Kidney glomerular epithelial cell (primary cell): ENCODE data around the gene PEAK1.

Source experiments
- DNase-seq: peaks from one replicate; lab custom pipeline; 2025; lab: John Stamatoyannopoulos, UW

Gene PEAK1

GRCh38 chr15:77126529-77127326 lies 293.2 kb downstream of the PEAK1 start:
- no peak for DNase-seq

GRCh38 chr15:77123854-77124253 lies 296.1 kb downstream of the PEAK1 start:
- no peak for DNase-seq

- DNase-seq: no peak
These were observed 297.3 kb downstream of the PEAK1 start for GRCh38 chr15:77122576-77122975.

GRCh38 chr15:77121599-77121998 lies 298.3 kb downstream of the PEAK1 start:
- no peak for DNase-seq

GRCh38 chr15:77120576-77120975 lies 299.3 kb downstream of the PEAK1 start:
- DNase-seq: no peak

GRCh38 chr15:77119446-77119845 lies 300.5 kb downstream of the PEAK1 start:
- DNase-seq: no peak

GRCh38 chr15:77118882-77119321 lies 301.0 kb downstream of the PEAK1 start:
- peak; percentile 64 for DNase-seq

- no peak for DNase-seq
These were observed 304.7 kb downstream of the PEAK1 start for GRCh38 chr15:77115179-77115578.

- DNase-seq: no peak
These were observed 306.9 kb downstream of the PEAK1 start for GRCh38 chr15:77112838-77113504.

- DNase-seq: no peak
These were observed 308.1 kb downstream of the PEAK1 start for GRCh38 chr15:77111789-77112188.

- peak; percentile 29 for DNase-seq
These were observed 312.2 kb downstream of the PEAK1 start for GRCh38 chr15:77107531-77108355.

- no peak for DNase-seq
These were observed 312.8 kb downstream of the PEAK1 start for GRCh38 chr15:77107068-77107467.

GRCh38 chr15:77104155-77104554 lies 315.7 kb downstream of the PEAK1 start:
- DNase-seq: no peak

GRCh38 chr15:77099741-77100463 lies 320.0 kb downstream of the PEAK1 start:
- DNase-seq: no peak

GRCh38 chr15:77098572-77098971 lies 321.3 kb downstream of the PEAK1 start:
- no peak for DNase-seq

GRCh38 chr15:77097921-77098320 lies 322.0 kb downstream of the PEAK1 start:
- DNase-seq: no peak

- DNase-seq: no peak
These were observed 322.6 kb downstream of the PEAK1 start for GRCh38 chr15:77097248-77097721.

- no peak for DNase-seq
These were observed 323.4 kb downstream of the PEAK1 start for GRCh38 chr15:77096541-77096940.

- no peak for DNase-seq
These were observed 323.8 kb downstream of the PEAK1 start for GRCh38 chr15:77096138-77096537.

- DNase-seq: no peak
These were observed 325.4 kb downstream of the PEAK1 start for GRCh38 chr15:77094397-77095030.

GRCh38 chr15:77093436-77093835 lies 326.5 kb downstream of the PEAK1 start:
- no peak for DNase-seq
